ENCODE results near the gene POLR1A.

The POLR1A gene

GRCh38 chr2:86064006-86064405, 41.7 kb downstream of the POLR1A start:
- no peak for DNase-seq

DNA sequence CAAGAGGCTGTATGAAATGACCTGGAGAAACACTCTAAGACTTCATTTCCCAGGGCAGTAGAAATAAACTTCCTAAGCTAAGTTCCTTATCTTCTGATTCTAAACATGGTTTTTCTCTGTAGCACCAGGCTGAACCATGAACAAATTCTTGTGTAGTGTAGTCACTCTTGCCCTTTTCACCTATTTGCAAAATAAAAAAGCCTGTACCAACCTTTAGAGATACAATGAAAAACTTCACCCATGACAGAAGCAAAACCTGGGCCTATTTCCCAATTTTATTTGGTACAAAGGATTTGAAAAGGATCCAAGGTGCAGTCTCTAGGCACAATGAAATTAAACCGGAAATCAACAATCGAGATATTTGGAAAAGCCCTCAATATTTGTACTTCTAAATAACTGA, 43.6 kb downstream of the POLR1A start:
- no peak for DNase-seq

- DNase-seq: no peak
Observed at GRCh38 chr2:86056590-86057331, 48.9 kb downstream of the POLR1A start.

- no peak for DNase-seq
Observed at GRCh38 chr2:86055314-86055713, 50.4 kb downstream of the POLR1A start.

GRCh38 chr2:86054535-86055082, 51.1 kb downstream of the POLR1A start:
- DNase-seq: no peak

DNA sequence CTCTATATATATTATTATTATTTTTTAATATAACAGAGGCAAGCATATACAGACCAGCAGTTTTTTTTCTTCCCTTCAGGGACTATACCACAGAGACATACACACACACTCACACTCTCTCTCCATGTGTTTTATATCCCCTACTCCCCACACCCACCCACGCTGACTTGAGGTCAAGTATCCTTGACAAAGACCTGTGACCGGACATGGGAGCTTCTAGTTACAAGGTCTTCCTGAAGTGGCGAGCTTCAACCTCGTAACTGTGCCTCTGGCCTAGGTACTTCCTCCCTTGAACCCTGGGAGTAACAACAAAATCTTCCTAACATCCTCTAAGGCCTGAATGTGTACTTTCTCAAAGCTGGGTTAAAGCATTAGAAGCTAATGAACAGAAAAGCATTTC, 52.5 kb downstream of the POLR1A start:
- DNase-seq: no peak

DNA sequence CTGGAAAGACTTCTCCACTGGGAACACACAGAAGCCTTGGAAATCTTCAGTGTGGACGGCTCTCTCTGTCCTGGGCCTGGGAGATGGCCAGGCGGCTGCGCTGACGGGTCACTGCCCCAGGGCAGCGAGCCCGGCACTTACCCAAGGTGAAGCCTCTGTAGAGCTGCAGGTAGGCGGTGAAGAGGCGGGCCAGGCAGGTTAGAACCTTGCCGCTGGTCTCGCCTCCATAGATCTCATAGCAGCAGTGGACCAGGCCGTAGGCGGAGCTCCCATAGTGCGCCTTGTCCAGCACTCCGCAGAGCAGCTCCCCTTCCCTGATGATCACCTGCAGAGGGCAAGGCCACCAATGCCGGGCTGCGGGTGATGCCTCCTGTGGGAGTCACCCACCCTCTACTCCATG, 53.0 kb downstream of the POLR1A start:
- DNase-seq: no peak

GRCh38 chr2:86052265-86052664, 53.4 kb downstream of the POLR1A start:
- DNase-seq: no peak

- peak in 1 of 2 donors; percentile 43 for DNase-seq
Observed at GRCh38 chr2:86050301-86050700, 55.4 kb downstream of the POLR1A start.

GRCh38 chr2:86049529-86049928, 56.2 kb downstream of the POLR1A start:
- DNase-seq: no peak

- no peak for DNase-seq
Observed at GRCh38 chr2:86048888-86049287, 56.8 kb downstream of the POLR1A start.

DNA sequence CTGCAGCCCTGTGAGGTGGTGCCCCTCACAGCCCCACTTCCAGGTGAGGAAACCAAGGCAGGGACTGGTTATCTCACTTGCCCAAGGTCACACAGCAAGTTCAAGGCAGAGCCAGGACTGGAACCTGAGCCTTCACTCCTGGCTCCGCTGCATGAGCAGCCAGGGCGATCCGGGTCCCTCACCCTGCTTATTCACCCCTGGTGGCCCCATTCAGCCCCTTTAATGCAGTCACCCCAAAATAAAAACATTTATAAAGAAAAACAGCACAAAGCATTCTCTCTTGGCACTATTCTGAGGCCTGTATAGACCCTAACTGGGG, 57.3 kb downstream of the POLR1A start:
- no peak for DNase-seq

GRCh38 chr2:86047575-86048382, 57.9 kb downstream of the POLR1A start:
- no peak for DNase-seq

DNA sequence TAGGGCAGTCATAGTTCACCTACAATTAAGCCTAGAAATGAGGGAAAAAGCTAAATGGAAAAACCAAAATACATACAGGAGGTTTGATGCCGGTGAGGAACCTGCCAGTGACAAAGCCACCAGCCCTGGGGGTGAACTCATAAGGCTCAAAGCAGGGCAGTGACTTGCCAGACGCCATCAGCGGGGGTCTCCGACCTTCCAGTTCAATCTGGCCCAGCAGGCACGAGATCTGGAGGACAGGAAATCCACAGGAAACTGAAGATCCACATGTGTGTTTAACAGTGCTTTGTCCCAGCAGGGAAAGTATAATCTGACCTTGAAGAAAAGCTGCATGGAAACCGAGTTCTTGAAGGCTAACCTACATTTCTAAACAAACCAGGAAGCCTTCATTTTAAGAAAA, 60.1 kb downstream of the POLR1A start:
- no peak for DNase-seq

GRCh38 chr2:86044614-86045013, 61.1 kb downstream of the POLR1A start:
- no peak for DNase-seq

DNA sequence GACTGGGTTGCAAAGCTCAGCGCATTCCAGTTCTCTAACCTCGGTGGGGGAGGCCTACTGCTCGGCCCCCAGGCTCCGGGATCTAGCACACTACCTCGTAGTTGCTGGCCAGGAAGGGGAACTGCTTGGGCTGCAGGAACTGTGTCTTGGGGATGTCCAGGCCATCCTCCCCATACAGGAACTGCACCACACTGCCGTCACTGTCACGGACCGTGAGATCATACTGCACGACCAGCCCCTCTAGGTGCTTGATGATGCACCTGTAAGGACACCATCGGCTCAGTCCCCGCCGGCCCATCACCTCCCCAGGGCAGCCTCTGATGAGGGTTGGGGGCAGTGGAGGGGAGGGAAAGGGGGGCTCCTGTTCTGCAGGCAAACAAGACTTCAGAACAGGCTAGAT, 61.6 kb downstream of the POLR1A start:
- DNase-seq: no peak

GRCh38 chr2:86042256-86043168, 63.2 kb downstream of the POLR1A start:
- no peak for DNase-seq

DNA sequence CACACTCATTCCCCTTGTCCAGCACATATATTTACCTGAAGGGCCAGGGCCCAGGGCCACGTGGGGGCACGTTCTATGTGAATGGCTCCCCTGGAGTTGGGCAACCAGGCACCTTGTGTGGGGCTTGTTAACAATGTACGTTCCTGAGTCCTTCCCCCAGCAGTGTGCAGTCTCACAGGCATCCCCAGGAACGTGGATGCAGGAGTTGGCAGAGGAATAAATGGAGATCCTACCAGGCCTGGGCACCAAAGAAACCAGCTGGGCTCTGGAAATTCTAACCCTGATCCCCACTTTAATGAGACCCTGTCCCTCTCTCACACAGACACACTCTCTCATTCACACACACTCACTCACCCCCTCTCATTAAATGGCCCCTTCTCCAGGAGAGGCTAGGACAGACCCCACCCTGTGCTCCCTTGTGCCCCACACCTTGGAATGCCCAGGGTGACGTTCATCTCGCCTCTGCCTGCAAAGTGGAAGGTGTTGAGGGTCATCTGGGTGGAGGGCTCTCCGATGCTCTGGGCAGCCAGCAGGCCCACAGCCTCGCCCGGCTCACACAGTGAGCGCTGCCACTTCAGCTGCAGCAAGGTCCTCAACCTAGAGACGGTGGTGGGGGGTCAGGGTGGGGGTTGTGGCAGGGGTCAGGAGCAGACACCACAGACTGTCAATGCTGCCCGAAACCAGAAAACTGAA, 65.6 kb downstream of the POLR1A start:
- DNase-seq: no peak

DNA sequence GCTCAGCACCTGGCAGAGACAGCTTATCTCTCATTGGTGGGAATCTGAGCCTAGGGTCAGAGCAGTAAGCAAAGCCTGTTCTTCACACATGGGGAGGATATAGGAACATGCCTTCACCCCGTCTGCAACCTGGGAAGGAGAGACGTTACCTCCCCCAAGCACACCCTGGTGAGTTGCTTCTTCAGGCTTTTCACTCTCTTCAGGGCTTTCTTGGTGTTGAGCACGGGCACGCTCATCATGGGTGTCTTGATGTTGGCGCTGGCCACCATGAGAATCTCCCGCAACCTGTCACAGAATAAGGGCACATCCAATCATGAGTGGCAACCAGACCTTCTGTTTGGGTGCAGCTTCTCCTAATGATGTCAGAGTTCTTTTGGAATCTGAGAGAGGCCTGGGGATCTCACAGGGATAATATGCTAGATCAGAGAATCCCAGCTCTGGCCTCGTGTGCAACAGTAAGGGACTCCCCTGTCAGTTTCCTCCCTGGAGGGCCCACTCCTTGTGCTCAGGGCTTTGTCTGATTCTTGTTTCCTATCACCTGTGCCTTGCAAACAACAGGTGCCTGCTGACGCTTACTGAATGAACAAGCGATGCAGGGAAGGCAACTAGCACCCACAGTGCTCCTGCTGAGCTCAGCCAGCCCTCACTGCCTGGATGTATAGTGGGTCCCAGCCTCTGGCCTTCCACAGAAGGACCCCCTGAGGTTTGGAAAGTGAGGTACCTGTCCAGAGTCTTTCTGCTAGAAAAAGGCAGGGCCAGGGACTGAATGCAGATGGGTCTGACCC, 66.3 kb downstream of the POLR1A start:
- DNase-seq: no peak

DNA sequence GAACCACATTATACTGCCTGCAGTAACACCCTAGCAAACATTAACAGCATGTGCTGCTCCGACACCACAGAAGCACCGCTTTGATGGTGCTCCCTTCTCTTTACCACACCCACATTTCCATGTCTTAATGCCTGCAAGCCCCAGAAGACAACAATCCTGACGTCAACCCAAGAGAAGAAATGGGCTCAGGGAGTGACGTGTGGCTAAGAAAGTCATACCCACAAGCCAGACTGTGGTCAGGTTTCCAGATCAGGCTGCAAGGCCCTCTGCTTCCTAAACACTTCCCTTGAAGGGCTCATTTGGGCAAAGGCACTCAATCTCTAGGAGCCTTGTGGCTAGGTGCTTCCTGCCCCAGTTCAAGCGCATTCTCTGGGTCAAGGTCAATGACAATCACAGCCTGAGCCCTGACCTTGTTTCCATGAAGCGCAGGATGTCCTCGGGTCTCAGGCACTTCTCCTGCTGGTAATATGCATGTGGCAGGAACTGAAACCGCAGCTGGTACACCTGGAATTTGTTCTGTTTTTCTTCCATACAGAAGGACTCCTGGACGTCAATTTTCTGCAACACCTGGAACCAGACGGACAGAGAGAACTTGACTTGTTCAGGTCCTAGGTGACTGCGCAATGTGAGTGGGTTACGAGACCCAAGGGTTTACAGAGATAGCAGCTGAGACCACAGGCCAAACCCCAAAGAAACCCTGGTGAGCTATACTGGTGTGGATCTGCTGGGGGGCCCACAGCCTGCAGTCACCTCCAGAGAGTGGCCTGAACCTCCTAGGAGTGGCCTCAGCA, 67.2 kb downstream of the POLR1A start:
- peak; percentile 90 to 93 for DNase-seq

GRCh38 chr2:86037795-86038192, 67.9 kb downstream of the POLR1A start:
- DNase-seq: no peak
